Heart left ventricle (tissue), 16 donors: ENCODE data around the gene BCKDHA. TPM values are rescaled to one million over a fixed set of nuclear protein-coding genes. Genes with fewer than 3 reads are reported as not detected.
A peak's percentile ranks its signal among the peaks of the same experiment; 100 is the strongest.
"Not testable (repeated sequence)": the region's sequence is repeated elsewhere in the genome, so short reads cannot be mapped to it uniquely, and the experiment has no call there.

Source experiments
- ATAC-seq, 4 donors: fragments of 200-7000 bp; cut with Tn5 transposase; one replicate each; pipeline ENCODE4 v1.9.1; 2020 to 2022; ENCODE audit warnings: moderate library complexity in 4 of 4, mild to moderate bottlenecking in 3 of 4, moderate number of reproducible peaks in 1 of 4
- DNase-seq, 5 donors: peaks; one replicate each; pipeline ENCODE4 v3.0.0-alpha.2; 2020
- H3K27ac ChIP-seq, 12 donors: fragments of 200-600 bp; sonication (generic) in 4 of 12; one replicate each; pipeline versions ENCODE4 v1.5.0 to v1.8.0; 2016 to 2022; ENCODE audit warnings: mild to moderate bottlenecking in 2 of 12
- H3K27me3 ChIP-seq, 9 donors: fragments of 200-600 bp; sonication (generic) in 2 of 9; one replicate each; pipeline versions ENCODE4 v1.5.1 to v1.8.0; 2016 to 2022; ENCODE audit warnings: mild to moderate bottlenecking in 3 of 9
- H3K36me3 ChIP-seq, 9 donors: fragments of 200-600 bp; sonication (generic) in 2 of 9; one replicate each; pipeline versions ENCODE4 v1.5.0 to v1.8.0; 2018 to 2022; ENCODE audit warnings: mild to moderate bottlenecking in 2 of 9
- H3K4me1 ChIP-seq, 12 donors: fragments of 200-600 bp; sonication (generic) in 4 of 12; one replicate each; pipeline versions ENCODE4 v1.5.0 to v1.8.0; 2016 to 2022; ENCODE audit warnings: mild to moderate bottlenecking in 3 of 12
- H3K4me3 ChIP-seq, 12 donors: fragments of 200-600 bp; sonication (generic) in 4 of 12; one replicate each; pipeline versions ENCODE4 v1.5.0 to v1.8.0; 2017 to 2022; ENCODE audit warnings: mild to moderate bottlenecking in 9 of 12, moderate library complexity in 4 of 12
- H3K9me3 ChIP-seq, 12 donors: fragments of 200-600 bp; sonication (generic) in 4 of 12; one replicate each; pipeline versions ENCODE4 v1.5.0 to v1.8.0; 2016 to 2022; ENCODE audit warnings: mild to moderate bottlenecking in 1 of 12
- CTCF ChIP-seq, 12 donors: fragments of 200-600 bp; sonication (generic) in 4 of 12; IDR thresholded peaks; one replicate each; pipeline versions ENCODE4 v1.5.0 to v1.8.0; 2018 to 2022; ENCODE audit warnings: antibody characterized with exemption in 12 of 12, mild to moderate bottlenecking in 5 of 12
- POLR2A ChIP-seq, 2 donors: fragments of 450-650 bp; IDR thresholded peaks; one replicate each; pipeline ENCODE4 v1.6.1; 2017; ENCODE audit warnings: antibody characterized with exemption in 2 of 2, mild to moderate bottlenecking in 2 of 2, moderate library complexity in 2 of 2
- WGBS, 4 donors: extraction: QIAGEN DNeasy Blood & Tissue Kit in 2 of 4; methylation state at CpG; one replicate each; pipeline versions ENCODE4 v1.1.5 to v1.1.7; 2013 to 2018; 5-methylcytosine and 5-hydroxymethylcytosine counted together
- intact Hi-C, 10 donors: fragments of 100-400 bp; cut with DNase I; formaldehyde crosslinking; loops; one replicate each; pipeline versions ENCODE4 v1.11.1 to v1.14.2; 2022
- polyA plus RNA-seq, 2 donors: library from polyadenylated mRNA; stranded (reverse); fragments of 200-250 nt; gene quantifications; one replicate each; pipeline ENCODE4 v1.2.3, GENCODE V29; 2013
- total RNA-seq, 9 donors: library from RNA; depleted of rRNA in 2 of 9; stranded (reverse); fragments of >200 nt in 2 of 9; fragmentation: NEBNext Ultra II Directional in 3 of 9; extraction: Animal tissue kit (Norgen Biotek cat#: 25700) in 3 of 9; gene quantifications; one replicate each; pipeline versions ENCODE4 v1.1.0 to v1.2.4, GENCODE V29; 2016 to 2023
- donor health status: ischemic (EF 13 %, LVEDD 7.1; RV severe dilation, severe dysfunction).
- donor health status: healthy with polysubstance abuse.
- donor health status: DM: no; HTN: yes; CAD: no.
- donor health status: DM: no; HTN: no; CAD: no.
- donor health status: ischemic (EF 25% LVEDD 6.9; RV normal size, moderate dysfunction).
- donor health status: ischemic (EF 25% LVEDD 5.7; RV mildly dilated, moderate dysfunction).
- donor health status: healthy.
- donor health status: DM: yes; HTN: yes; CAD: no.
- donor health status: ischemic (EF 35%, LVEDD 5.7; RV mildly dilated, moderate dysfunction).
- donor health status: nonischemic (EF 11% LVEDD 7.7; RV severe dilation, severe dysfunction).
- donor health status: DM: yes; HTN: yes; CAD: no.
- donor health status: PGD.
- donor health status: ischemic (EF 29% LVEDD 5.4; RV normal size, mild dysfunction).
- donor health status: nonischemic (EF 23%, LVEDD 6.1; RV moderate dilation, normal function).

Gene BCKDHA
- total and polyA plus RNA-seq, 11 donors, result 32.0 to 149 (median 39.2) TPM

- intact Hi-C loops, result loop anchor here in 1 of 10 donors (2.0 kb wide), 1 partner anchor 51 kb away; no protein-coding TSS in a partner anchor
- Histone ChIP-seq H3K27me3 (no peaks in the 10 kb centered on the region), H3K4me1 (peaks cover 0 to 90% (median 72%) of the 10 kb centered on the region in 12 donors), H3K36me3 (peaks cover 0 to 15% (median under 1%) of the 10 kb centered on the region in 9 donors), H3K9me3 (no peaks in the 10 kb centered on the region), H3K27ac (peak overlapping the region; percentile 15 to 88 (median 78)), H3K4me3 (no peak overlapping the region)
- WGBS, 4 donors, result 38 to 74% (median 58%) methylated on average over 4 to 6 of the region's 6 CpGs
- no peak for TF ChIP-seq POLR2A (IDR thresholded peaks at IDR 0.05)
- no peak for TF ChIP-seq CTCF (IDR thresholded peaks at IDR 0.05)
- ATAC-seq (peak in 3 of 4 donors; percentile 28 to 50 (median 33)), DNase-seq (peak in 4 of 5 donors; percentile 41 to 65 (median 52))
Measured at GRCh38 chr19:41405776-41406175, 8.2 kb downstream of the BCKDHA start.

GRCh38 chr19:41407271-41407670 is 9.7 kb downstream of the BCKDHA start:
- DNase-seq, result peak in 2 of 5 donors; percentile 37 to 68
- Histone ChIP-seq H3K4me1 (peaks cover 0 to 93% (median 79%) of the 10 kb centered on the region in 12 donors), H3K27me3 (no peaks in the 10 kb centered on the region), H3K36me3 (peaks cover 0 to 21% (median 0%) of the 10 kb centered on the region in 9 donors), H3K9me3 (no peaks in the 10 kb centered on the region), H3K4me3 (no peak overlapping the region), H3K27ac (peak overlapping the region in 11 of 12 donors; percentile 38 to 88 (median 78))
- TF ChIP-seq CTCF (IDR thresholded peaks at IDR 0.05) (peak in 1 of 12 donors; percentile 23), POLR2A (IDR thresholded peaks at IDR 0.05) (no peak)
- intact Hi-C loops, result no loop called here
- ATAC-seq, result peak in 3 of 4 donors; percentile 8 to 57 (median 55)
- 23 to 53% (median 43%) methylated on average over 4 of the region's 4 CpGs for WGBS, 4 donors

GRCh38 chr19:41408256-41408655 is 10.6 kb downstream of the BCKDHA start:
- intact Hi-C loops, result loop anchor here in 1 of 10 donors (2.0 kb wide), 1 partner anchor 19 kb away; the partner anchor contains the start of gene B3GNT8
- WGBS, 4 donors, result 37 to 59% (median 51%) methylated on average over 4 of the region's 4 CpGs
- ATAC-seq, result peak in 1 of 4 donors; percentile 34

GRCh38 chr19:41408846-41409245 is 11.2 kb downstream of the BCKDHA start:
- 93 to 99% (median 96%) methylated on average over 5 of the region's 5 CpGs for WGBS, 4 donors
- DNase-seq, ATAC-seq, H3K27me3 ChIP-seq, H3K4me3 ChIP-seq, H3K9me3 ChIP-seq: not testable (repeated sequence)
- Histone ChIP-seq H3K36me3 (peaks cover 0 to 29% (median 12%) of the 10 kb centered on the region in 9 donors), H3K4me1 (peaks cover 0 to 84% (median 71%) of the 10 kb centered on the region in 12 donors), H3K27ac (peak overlapping the region; percentile 55 to 88 (median 78))
- intact Hi-C loops, result loop anchor here in 1 of 10 donors (2.0 kb wide), 1 partner anchor 18 kb away; the partner anchor contains the start of gene B3GNT8

More at GRCh38 chr19:41408256-41408655, 10.6 kb downstream of the BCKDHA start:
- Histone ChIP-seq H3K4me1 (peaks cover 0 to 90% (median 77%) of the 10 kb centered on the region in 12 donors), H3K27me3 (no peaks in the 10 kb centered on the region), H3K36me3 (peaks cover 0 to 27% (median 8%) of the 10 kb centered on the region in 9 donors), H3K4me3 (no peak overlapping the region), H3K27ac (peak overlapping the region; percentile 55 to 88 (median 78)), H3K9me3 (no peaks in the 10 kb centered on the region)
- TF ChIP-seq POLR2A (IDR thresholded peaks at IDR 0.05) (no peak), CTCF (IDR thresholded peaks at IDR 0.05) (peak in 5 of 12 donors; percentile 9 to 30 (median 15))
- no peak for DNase-seq
